ENCODE measurements around the gene AOPEP. TPM values are rescaled to one million over a fixed set of nuclear protein-coding genes. Genes with fewer than 3 reads are reported as not detected.

Gene AOPEP
- total RNA-seq, 1 donor from 2014 or later = 305 TPM

DNA sequence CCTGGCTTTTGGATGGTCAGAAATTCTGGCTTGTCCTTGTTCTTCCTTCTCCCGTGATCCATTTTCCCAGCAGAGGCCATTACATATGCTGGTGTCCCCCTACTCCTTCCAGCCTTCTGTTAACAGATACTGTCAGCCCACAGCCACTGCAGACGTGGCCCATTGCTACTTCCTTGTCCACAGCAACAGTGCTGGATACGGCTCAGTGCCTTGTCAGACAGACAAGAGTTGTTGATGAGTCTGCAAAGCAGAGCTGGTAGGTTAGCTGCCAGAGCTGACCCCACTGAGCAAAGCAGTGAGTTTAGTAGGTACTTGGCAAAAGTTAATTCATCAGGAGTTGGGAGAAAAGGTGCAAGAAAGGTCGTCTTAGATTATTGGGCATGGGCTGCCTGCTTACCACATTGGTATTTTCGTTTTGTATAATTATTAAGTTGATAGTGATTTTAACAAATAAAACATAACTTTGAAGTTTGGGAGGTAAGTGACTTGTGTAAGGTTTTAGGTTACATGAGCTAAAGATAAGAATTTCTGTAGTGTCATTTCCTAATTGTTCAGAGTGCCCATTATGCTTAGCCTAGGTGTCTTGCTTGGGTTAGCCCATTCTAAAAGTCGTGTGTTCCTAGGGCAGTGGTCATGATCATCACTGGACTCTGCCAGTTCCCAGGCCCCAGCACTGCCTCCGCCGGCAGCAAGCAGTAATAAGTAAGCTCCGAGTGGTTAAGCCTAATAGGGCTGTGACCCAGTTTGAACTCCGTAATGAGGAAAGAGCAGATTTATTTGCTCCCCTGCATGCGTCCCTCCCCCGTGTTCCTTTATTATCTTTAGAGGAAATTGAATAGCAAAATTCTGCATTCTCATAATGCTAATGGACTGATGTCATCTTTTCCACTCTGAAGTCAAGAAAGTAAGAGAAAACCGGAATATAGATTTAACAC is 299.0 kb downstream of the AOPEP start:
- TF ChIP-seq POLR2A (IDR thresholded peaks at IDR 0.05) (no peak), CTCF (IDR thresholded peaks at IDR 0.05) (peak in 1 of 3 experiments; percentile 29), POLR2AphosphoS5 (IDR thresholded peaks at IDR 0.05; ENCODE audit: insufficient read depth in 1 of 2, low read depth in 1 of 2) (peak; percentile 22 to 40)
- Histone ChIP-seq H3K9me3 (no peaks in the 10 kb centered on the region), H3K27me3 (no peaks in the 10 kb centered on the region), H3K4me3 (peak overlapping the region in 1 of 2 donors; percentile 17), H3K4me1 (peaks cover 98% of the 10 kb centered on the region), H3K36me3 (peaks cover 0 to under 1% of the 10 kb centered on the region in 2 donors), H3K27ac (peak overlapping the region; percentile 86)
- intact Hi-C loops (cut with DNase I) = no loop called here
- DNase-seq (ENCODE audit: extremely low spot score in 2 of 2) = no peak

DNA sequence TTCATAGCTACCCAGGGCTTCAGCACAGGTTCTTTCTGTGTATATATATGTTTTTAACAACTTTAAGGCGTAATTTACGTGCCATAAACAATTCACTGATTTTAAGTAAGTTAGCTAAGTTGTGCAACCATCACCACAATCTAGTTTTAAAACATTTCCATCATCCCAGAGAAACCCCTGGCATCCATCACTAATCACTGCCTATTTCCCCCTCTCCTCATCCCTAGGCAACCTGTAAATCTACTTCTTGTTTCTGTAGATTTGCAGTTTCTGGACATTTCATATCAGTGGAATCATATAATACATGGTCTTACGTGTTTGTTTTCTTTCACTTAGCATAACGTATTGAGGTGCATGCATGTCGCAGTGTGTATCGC is 299.6 kb downstream of the AOPEP start:
- Histone ChIP-seq H3K9me3 (no peaks in the 10 kb centered on the region), H3K27me3 (no peaks in the 10 kb centered on the region), H3K36me3 (no peaks in the 10 kb centered on the region), H3K4me3 (no peak overlapping the region), H3K27ac (peak overlapping the region; percentile 86), H3K4me1 (peaks cover 98% of the 10 kb centered on the region)
- DNase-seq (ENCODE audit: extremely low spot score in 2 of 2) = no peak
- TF ChIP-seq POLR2AphosphoS5 (IDR thresholded peaks at IDR 0.05; ENCODE audit: insufficient read depth in 1 of 2, low read depth in 1 of 2) (no peak), CTCF (IDR thresholded peaks at IDR 0.05) (no peak), POLR2A (IDR thresholded peaks at IDR 0.05) (no peak)
- intact Hi-C loops (cut with DNase I) = no loop called here

DNA sequence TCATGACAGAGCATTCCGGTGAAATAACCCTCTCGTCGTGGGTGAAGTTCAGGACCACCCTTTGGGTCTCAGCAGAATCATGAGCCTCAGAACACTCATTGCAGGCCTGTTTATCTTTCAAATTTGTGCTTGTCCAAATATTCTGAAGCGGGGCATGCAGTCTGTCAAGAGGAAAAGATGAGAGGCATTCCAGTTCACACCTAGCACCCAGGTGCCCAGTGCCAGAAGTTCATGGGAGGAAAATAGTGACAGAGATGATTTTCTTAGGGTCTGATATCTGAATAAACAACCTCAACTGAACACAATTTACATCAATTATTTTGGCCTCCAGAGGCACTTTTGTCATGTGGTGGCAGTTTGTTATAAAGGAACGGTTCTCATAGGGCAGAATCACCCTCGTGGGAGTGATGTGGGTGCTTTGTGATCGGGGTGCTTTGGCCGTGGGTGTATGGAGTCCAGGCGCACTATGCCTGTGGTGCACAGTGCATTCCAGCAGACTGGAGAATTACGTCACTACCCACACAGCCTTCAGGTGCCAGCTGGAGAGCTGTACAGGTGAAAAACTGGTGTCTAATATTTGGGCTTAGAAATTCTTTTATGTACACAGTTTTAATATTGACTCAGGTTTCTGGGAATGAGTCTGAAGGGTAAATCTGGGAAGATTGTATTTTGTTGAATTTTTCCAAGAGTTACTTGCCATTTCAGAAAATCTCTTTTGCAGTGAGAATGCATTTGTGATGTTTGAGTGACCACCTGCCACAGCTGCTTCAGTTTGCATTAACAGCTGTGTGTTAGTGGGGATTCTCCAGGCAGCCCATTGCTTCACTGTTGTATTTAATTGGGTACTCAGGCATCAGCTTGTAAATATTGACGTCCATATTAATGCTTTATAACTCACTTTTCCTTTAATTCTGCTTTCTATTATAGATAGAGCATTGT is 301.7 kb downstream of the AOPEP start:
- Histone ChIP-seq H3K4me1 (peaks cover 100% of the 10 kb centered on the region), H3K9me3 (no peaks in the 10 kb centered on the region), H3K27me3 (no peaks in the 10 kb centered on the region), H3K36me3 (no peaks in the 10 kb centered on the region), H3K4me3 (no peak overlapping the region), H3K27ac (peak overlapping the region; percentile 45)
- DNase-seq (ENCODE audit: extremely low spot score in 2 of 2) = no peak
- intact Hi-C loops (cut with DNase I) = no loop called here
- TF ChIP-seq POLR2AphosphoS5 (IDR thresholded peaks at IDR 0.05; ENCODE audit: insufficient read depth in 1 of 2, low read depth in 1 of 2) (no peak), CTCF (IDR thresholded peaks at IDR 0.05) (no peak), POLR2A (IDR thresholded peaks at IDR 0.05) (no peak)

DNA sequence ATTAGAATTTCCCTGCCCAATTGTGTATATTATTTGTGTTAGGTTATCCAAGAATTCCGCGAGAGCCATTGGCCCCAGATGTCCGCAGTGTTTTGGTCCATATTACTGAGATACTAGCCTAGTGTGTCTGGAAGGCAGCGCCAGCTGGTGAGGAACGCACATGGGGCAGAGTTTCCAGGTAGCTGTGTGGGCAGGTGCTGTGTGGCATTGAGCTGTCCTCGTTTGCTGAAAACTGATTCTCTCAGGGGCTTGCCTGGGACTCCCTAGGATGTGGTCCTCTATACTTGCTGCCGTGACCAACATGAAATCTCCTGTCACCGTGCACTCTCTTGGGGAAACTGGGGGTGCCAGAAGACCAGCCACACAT is 302.3 kb downstream of the AOPEP start:
- TF ChIP-seq POLR2AphosphoS5 (IDR thresholded peaks at IDR 0.05; ENCODE audit: insufficient read depth in 1 of 2, low read depth in 1 of 2) (no peak), CTCF (IDR thresholded peaks at IDR 0.05) (no peak), POLR2A (IDR thresholded peaks at IDR 0.05) (no peak)
- intact Hi-C loops (cut with DNase I) = no loop called here
- no peaks in the 10 kb centered on the region for H3K27me3 ChIP-seq
- DNase-seq (ENCODE audit: extremely low spot score in 2 of 2) = no peak
- no peaks in the 10 kb centered on the region for H3K9me3 ChIP-seq
- H3K27ac ChIP-seq = peak overlapping the region; percentile 45
- peaks cover 97% of the 10 kb centered on the region for H3K4me1 ChIP-seq
- no peaks in the 10 kb centered on the region for H3K36me3 ChIP-seq
- no peak overlapping the region for H3K4me3 ChIP-seq
